Upper lobe of left lung (tissue), 4 donors: Measurements from ENCODE around the gene PKLR.

Experiments
- POLR2A ChIP-seq, 4 donors: fragments of 450-650 bp; IDR thresholded peaks; one replicate each; pipeline ENCODE4 v1.5.1; 2016 to 2017; ENCODE audit warnings: antibody characterized with exemption in 4 of 4, mild to moderate bottlenecking in 2 of 4
- TF ChIP-seq, protein P1 (sequence below), 6 experiments: fragments of 450-650 bp in 4 of 6; fragments of 200-600 bp in 2 of 6; sonication (generic) in 2 of 6; IDR thresholded peaks; one replicate each; pipeline ENCODE4 v1.5.1; 2016 to 2019; ENCODE audit warnings: antibody characterized with exemption in 6 of 6

- TF ChIP-seq, protein P1, sequence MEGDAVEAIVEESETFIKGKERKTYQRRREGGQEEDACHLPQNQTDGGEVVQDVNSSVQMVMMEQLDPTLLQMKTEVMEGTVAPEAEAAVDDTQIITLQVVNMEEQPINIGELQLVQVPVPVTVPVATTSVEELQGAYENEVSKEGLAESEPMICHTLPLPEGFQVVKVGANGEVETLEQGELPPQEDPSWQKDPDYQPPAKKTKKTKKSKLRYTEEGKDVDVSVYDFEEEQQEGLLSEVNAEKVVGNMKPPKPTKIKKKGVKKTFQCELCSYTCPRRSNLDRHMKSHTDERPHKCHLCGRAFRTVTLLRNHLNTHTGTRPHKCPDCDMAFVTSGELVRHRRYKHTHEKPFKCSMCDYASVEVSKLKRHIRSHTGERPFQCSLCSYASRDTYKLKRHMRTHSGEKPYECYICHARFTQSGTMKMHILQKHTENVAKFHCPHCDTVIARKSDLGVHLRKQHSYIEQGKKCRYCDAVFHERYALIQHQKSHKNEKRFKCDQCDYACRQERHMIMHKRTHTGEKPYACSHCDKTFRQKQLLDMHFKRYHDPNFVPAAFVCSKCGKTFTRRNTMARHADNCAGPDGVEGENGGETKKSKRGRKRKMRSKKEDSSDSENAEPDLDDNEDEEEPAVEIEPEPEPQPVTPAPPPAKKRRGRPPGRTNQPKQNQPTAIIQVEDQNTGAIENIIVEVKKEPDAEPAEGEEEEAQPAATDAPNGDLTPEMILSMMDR (IDR thresholded peaks at IDR 0.05) = no peak
- no peak for TF ChIP-seq POLR2A (IDR thresholded peaks at IDR 0.05)
Observed at GRCh38 chr1:155342842-155343241, 41.6 kb upstream of the PKLR start.
